Measurements from ENCODE around the gene TTYH3. TPM values are rescaled to one million over a fixed set of nuclear protein-coding genes. Genes with fewer than 3 reads are reported as not detected.
A peak's percentile ranks its signal among the peaks of the same experiment; 100 is the strongest.

The TTYH3 gene
- total RNA-seq, 1 donor from 2014 or later = 170 TPM

DNA sequence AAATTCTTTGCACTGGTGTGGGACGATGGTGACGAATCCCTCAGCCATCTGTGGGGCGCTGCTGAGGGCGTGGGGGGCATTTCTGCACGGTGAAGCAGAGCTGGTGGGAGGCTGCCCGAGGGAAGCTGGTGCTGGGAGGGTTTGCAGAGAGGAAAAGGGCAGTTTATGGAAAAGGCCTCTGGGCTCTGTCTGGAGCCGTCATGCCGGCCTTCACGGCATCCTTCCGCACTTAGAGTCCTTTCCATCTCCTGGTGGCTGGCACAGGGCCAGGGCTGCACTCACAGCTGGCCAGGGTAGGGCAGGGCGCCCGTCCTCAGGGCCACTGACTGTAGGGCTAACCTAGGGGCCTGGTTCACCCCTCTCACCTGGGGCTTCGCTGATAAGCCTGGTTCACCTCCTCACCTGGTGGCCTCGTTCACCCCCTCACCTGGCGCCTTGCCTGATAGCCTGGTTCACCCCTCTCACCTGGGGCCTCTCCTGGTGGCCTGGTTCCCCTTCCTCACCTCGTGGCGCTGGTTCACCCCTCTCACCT, 55.6 kb downstream of the TTYH3 start:
- Mint-ChIP-seq H3K4me1 (ENCODE audit: low read depth) (no peaks in the 10 kb centered on the region), H3K27ac (no peak overlapping the region), H3K4me3 (ENCODE audit: low read depth) (no peak overlapping the region), H3K36me3 (ENCODE audit: insufficient read depth) (no peaks in the 10 kb centered on the region), H3K27me3 (peaks cover 46% of the 10 kb centered on the region), H3K9me3 (ENCODE audit: low read depth) (no peaks in the 10 kb centered on the region)
- no peak for DNase-seq (ENCODE audit: low spot score, unreplicated experiment)
- TF ChIP-seq, protein P1, sequence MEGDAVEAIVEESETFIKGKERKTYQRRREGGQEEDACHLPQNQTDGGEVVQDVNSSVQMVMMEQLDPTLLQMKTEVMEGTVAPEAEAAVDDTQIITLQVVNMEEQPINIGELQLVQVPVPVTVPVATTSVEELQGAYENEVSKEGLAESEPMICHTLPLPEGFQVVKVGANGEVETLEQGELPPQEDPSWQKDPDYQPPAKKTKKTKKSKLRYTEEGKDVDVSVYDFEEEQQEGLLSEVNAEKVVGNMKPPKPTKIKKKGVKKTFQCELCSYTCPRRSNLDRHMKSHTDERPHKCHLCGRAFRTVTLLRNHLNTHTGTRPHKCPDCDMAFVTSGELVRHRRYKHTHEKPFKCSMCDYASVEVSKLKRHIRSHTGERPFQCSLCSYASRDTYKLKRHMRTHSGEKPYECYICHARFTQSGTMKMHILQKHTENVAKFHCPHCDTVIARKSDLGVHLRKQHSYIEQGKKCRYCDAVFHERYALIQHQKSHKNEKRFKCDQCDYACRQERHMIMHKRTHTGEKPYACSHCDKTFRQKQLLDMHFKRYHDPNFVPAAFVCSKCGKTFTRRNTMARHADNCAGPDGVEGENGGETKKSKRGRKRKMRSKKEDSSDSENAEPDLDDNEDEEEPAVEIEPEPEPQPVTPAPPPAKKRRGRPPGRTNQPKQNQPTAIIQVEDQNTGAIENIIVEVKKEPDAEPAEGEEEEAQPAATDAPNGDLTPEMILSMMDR (IDR thresholded peaks at IDR 0.05; ENCODE audit: unreplicated experiment) = no peak

DNA sequence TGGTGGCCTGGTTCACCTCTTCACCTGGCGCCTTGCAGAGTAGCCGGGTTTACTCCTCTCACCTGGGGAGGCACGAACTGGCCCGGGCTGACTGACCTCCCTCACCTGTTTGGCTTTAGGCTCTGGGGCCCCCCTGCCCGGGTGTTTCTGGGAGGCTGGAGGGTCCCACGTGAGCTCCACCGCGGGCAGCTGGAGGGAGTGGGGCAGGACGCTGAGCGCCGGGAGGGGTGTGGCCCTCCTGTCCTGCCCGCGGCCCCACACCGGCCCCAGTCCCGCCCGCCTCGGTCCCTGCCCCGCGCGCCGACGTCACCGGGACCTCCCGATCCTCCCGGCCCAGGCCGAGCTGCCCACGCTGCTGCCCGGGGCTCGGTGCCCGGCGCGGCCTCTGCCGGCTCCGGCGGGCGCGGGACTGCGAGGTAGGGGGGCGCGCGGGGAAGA, 56.1 kb downstream of the TTYH3 start, which contains the start of gene AMZ1:
TSS of gene AMZ1 (plus strand) at position 322 of the 438 bp plus-strand sequence. CDS start 12,250 bp downstream, outside the sequence.
- no peaks in the 10 kb centered on the region for H3K9me3 Mint-ChIP-seq (ENCODE audit: low read depth)
- H3K4me1 Mint-ChIP-seq (ENCODE audit: low read depth) = no peaks in the 10 kb centered on the region
- TF ChIP-seq, protein P1 (IDR thresholded peaks at IDR 0.05; ENCODE audit: unreplicated experiment) = no peak
- H3K4me3 Mint-ChIP-seq (ENCODE audit: low read depth) = peak within 1 kb of the TSS; percentile 35
- H3K27me3 Mint-ChIP-seq = peaks cover 46% of the 10 kb centered on the region
- H3K27ac Mint-ChIP-seq = no peak within 1 kb of the TSS
- DNase-seq (ENCODE audit: low spot score, unreplicated experiment) = no peak
- H3K36me3 Mint-ChIP-seq (ENCODE audit: insufficient read depth) = no peaks in the 10 kb centered on the region

DNA sequence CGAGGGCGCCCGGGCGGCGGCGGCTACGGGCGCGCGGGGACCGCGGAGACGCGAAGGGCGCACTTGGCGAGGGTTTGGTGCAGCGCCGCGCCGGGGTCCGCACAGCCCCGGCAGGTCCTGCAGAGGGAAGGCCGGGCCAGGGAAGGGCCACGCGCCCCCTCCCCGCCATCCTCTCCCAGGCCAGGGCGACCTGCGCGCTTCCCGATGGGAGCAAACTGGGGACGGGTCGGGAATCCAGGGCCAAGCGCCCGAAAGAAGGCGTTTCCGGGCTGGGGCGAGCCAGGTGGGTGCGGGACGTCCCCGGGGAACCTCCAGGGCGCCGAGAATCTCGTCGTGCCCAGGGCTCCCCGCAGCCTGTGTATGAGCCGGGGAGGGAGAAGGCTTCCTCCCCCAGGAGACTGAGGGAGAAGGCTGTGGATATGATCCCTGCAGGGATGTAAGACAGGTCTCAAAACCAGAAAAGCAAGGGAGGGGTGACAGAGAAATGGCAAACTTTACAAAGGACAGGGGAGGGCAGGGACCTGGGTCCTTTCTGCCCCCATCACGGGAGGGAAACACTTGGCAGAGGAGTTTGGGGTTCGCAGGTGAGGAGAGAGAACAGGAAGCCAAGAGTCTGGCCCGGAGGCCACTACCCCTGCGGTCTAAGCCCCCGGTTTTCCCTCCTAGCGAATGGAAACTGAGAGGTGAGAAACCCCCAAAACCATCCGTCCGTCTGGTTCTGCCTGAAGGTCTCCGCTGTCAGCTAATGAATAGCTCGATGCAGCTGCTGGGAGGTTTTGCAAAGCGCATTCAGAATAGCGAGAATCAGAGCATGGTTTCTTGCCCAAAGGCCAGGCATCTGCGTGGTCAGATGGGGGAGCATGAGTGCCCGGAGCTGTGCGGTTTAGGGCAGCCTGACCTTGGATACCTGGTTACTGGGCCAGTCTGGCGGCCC, 56.9 kb downstream of the TTYH3 start:
- Mint-ChIP-seq H3K27me3 (peaks cover 46% of the 10 kb centered on the region), H3K9me3 (ENCODE audit: low read depth) (no peaks in the 10 kb centered on the region), H3K27ac (no peak overlapping the region), H3K4me3 (ENCODE audit: low read depth) (peak overlapping the region; percentile 35), H3K4me1 (ENCODE audit: low read depth) (no peaks in the 10 kb centered on the region), H3K36me3 (ENCODE audit: insufficient read depth) (no peaks in the 10 kb centered on the region)
- TF ChIP-seq, protein P1 (IDR thresholded peaks at IDR 0.05; ENCODE audit: unreplicated experiment) = no peak
- no peak for DNase-seq (ENCODE audit: low spot score, unreplicated experiment)

DNA sequence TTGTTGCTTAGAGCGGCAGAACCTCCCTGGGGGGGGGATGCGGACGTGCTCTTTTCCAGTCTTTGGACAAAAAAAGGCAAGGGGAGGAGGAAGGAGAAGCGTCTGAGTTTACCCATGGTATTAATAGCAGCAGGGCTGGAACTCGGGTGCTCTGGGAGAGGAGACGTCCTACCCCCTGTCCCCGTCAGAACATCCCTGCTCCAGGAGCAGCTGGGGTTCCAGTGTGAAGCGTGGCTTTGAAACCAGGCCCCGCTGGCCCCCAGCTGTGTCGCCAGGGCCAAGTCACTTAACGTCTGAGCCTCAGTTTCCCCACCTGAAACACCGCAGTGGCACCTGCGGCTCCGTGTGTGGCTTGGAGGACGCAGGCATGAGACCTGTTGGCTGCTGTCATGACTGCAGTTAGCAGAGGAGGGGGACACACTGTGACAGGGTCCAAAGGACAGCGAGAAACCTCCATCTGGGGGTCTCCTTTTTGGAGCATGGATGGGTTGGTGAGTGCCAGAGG, 57.6 kb downstream of the TTYH3 start:
- H3K27me3 Mint-ChIP-seq = peaks cover 46% of the 10 kb centered on the region
- no peaks in the 10 kb centered on the region for H3K36me3 Mint-ChIP-seq (ENCODE audit: insufficient read depth)
- DNase-seq (ENCODE audit: low spot score, unreplicated experiment) = no peak
- H3K4me3 Mint-ChIP-seq (ENCODE audit: low read depth) = no peak overlapping the region
- H3K27ac Mint-ChIP-seq = no peak overlapping the region
- no peaks in the 10 kb centered on the region for H3K9me3 Mint-ChIP-seq (ENCODE audit: low read depth)
- TF ChIP-seq, protein P1 (IDR thresholded peaks at IDR 0.05; ENCODE audit: unreplicated experiment) = no peak
- H3K4me1 Mint-ChIP-seq (ENCODE audit: low read depth) = no peaks in the 10 kb centered on the region

DNA sequence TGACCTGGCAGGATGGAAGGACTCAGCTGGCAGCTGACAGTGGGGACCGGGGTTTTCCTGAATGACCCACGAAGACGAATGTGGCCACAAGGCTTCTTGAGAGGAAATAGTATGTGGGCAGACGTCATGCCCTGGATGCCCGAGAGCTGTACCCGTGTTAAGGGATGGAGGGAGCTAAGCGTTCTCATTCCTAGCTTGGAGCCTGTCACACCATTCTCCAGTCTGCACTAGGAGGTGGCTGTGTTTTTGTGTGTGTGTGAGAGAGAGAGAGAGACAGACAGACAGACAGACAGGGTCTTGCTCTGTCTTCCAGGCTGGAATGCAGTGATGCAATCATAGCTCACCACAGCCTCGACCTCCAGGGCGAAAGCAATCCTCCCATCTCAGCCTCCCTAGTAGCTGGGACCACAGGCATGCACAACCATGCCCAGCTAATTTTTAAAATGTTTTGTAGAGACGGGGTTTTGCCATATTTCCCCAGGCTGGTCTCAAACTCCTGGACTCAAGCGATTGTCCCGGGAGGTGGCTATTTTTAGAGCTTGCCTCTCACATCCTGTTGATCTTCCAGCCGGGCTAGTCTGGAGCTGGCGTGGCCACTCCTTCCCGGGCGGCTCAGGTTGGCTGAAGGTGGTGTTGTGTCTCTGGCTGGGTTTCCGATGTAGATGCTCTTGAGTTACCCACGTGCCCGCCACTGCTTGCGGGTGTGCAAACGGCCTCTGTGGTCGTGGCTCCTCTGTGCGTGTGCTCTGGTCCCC, 58.3 kb downstream of the TTYH3 start:
- Mint-ChIP-seq H3K4me1 (ENCODE audit: low read depth) (no peaks in the 10 kb centered on the region), H3K27me3 (peaks cover 46% of the 10 kb centered on the region), H3K9me3 (ENCODE audit: low read depth) (no peaks in the 10 kb centered on the region), H3K27ac (no peak overlapping the region), H3K36me3 (ENCODE audit: insufficient read depth) (no peaks in the 10 kb centered on the region), H3K4me3 (ENCODE audit: low read depth) (no peak overlapping the region)
- TF ChIP-seq, protein P1 (IDR thresholded peaks at IDR 0.05; ENCODE audit: unreplicated experiment) = no peak
- no peak for DNase-seq (ENCODE audit: low spot score, unreplicated experiment)

All from progenitor cell of endocrine pancreas (in vitro differentiated cells).